Prostate gland (tissue), 2 donors: ENCODE measurements around the gene LPP. TPM values are rescaled to one million over a fixed set of nuclear protein-coding genes. Genes with fewer than 3 reads are reported as not detected.

ENCODE experiments used
- DNase-seq: peaks from one replicate; pipeline ENCODE4 v3.0.0-alpha.2; 2019; ENCODE audit warnings: low spot score
- H3K27ac ChIP-seq, 2 donors: fragments of 200-600 bp; sonication (generic); 2 replicates each; pipeline ENCODE4 v1.5.1; 2017 to 2019
- H3K27me3 ChIP-seq: fragments of 200-600 bp; sonication (generic); replicated peaks from 2 replicates; pipeline ENCODE4 v1.5.1; 2019; ENCODE audit not compliant: insufficient read depth
- H3K36me3 ChIP-seq, 2 donors: fragments of 200-600 bp; sonication (generic); 1 replicate in 1 of 2; 2 replicates in 1 of 2; pipeline versions ENCODE4 v1.5.1 to v1.8.1; 2017 to 2019
- H3K4me1 ChIP-seq: fragments of 200-600 bp; sonication (generic); replicated peaks from 2 replicates; pipeline ENCODE4 v1.5.1; 2019
- H3K4me3 ChIP-seq, 2 donors: fragments of 200-600 bp; sonication (generic); 2 replicates each; pipeline ENCODE4 v1.5.1; 2017 to 2019
- H3K9me3 ChIP-seq: fragments of 200-600 bp; sonication (generic); 2 replicates; pipeline ENCODE4 v1.5.1; 2017
- POLR2A ChIP-seq: fragments of 450-650 bp; IDR thresholded peaks from one replicate; pipeline ENCODE4 v1.6.1; 2016; ENCODE audit warnings: antibody characterized with exemption, mild to moderate bottlenecking
- POLR2AphosphoS5 ChIP-seq: sonication (generic); formaldehyde crosslinking; IDR thresholded peaks from one replicate; pipeline ENCODE4 v1.6.1; 2017; ENCODE audit warnings: antibody characterized with exemption
- WGBS: methylation state at CpG from one replicate; pipeline ENCODE4 v1.1.5; 2018; 5-methylcytosine and 5-hydroxymethylcytosine counted together
- intact Hi-C: fragments of 100-400 bp; cut with DNase I; formaldehyde crosslinking; loops from one replicate; pipeline ENCODE4 v1.14.2; 2022
- total RNA-seq, 2 donors: library from RNA; depleted of rRNA; stranded (reverse); fragments of >200 nt; gene quantifications; one replicate each; pipeline ENCODE4 v1.1.0, GENCODE V29; 2016
- TF ChIP-seq, protein P1 (sequence below), 4 experiments: fragments of 200-600 bp in 2 of 4; fragments of 450-650 bp in 2 of 4; sonication (generic) in 2 of 4; IDR thresholded peaks; 1 replicate in 3 of 4; 2 replicates in 1 of 4; pipeline ENCODE4 v1.5.1; 2016 to 2019; ENCODE audit warnings: antibody characterized with exemption in 4 of 4, mild to moderate bottlenecking in 2 of 4, moderate library complexity in 2 of 4

LPP gene
- total RNA-seq, 2 donors from 2014 or later: 219 to 248 TPM

DNA sequence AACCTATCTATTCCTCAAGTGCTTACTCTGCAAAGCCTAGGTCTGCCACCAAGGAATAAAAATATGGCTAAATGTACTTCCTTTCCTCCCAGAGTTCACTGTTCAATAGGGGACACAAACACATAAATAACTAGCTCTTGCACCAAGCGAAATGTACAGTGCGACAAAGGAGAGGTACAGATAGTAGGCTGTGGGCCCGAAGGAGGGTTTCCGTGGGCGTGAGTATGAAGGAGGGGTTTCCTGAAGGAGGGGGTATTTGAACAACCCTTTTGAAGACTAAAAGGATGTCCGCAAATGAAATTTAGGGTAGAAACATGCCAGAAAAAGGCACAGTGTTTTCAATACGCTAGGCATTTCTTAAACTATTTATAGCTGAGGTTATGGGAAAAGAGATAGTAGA lies 207.9 kb downstream of the LPP start:
- Histone ChIP-seq H3K27me3 (no peaks in the 10 kb centered on the region), H3K36me3 (no peaks in the 10 kb centered on the region), H3K27ac (peak overlapping the region in 1 of 2 donors; percentile 14), H3K4me1 (no peaks in the 10 kb centered on the region), H3K9me3 (no peaks in the 10 kb centered on the region), H3K4me3 (no peak overlapping the region)
- intact Hi-C loops: no loop called here
- TF ChIP-seq, protein P1, sequence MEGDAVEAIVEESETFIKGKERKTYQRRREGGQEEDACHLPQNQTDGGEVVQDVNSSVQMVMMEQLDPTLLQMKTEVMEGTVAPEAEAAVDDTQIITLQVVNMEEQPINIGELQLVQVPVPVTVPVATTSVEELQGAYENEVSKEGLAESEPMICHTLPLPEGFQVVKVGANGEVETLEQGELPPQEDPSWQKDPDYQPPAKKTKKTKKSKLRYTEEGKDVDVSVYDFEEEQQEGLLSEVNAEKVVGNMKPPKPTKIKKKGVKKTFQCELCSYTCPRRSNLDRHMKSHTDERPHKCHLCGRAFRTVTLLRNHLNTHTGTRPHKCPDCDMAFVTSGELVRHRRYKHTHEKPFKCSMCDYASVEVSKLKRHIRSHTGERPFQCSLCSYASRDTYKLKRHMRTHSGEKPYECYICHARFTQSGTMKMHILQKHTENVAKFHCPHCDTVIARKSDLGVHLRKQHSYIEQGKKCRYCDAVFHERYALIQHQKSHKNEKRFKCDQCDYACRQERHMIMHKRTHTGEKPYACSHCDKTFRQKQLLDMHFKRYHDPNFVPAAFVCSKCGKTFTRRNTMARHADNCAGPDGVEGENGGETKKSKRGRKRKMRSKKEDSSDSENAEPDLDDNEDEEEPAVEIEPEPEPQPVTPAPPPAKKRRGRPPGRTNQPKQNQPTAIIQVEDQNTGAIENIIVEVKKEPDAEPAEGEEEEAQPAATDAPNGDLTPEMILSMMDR (IDR thresholded peaks at IDR 0.05): no peak
- TF ChIP-seq POLR2AphosphoS5 (no peak), POLR2A (no peak)
- no peak for DNase-seq
- WGBS: 86% methylated on average over 7 of the region's 7 CpGs

DNA sequence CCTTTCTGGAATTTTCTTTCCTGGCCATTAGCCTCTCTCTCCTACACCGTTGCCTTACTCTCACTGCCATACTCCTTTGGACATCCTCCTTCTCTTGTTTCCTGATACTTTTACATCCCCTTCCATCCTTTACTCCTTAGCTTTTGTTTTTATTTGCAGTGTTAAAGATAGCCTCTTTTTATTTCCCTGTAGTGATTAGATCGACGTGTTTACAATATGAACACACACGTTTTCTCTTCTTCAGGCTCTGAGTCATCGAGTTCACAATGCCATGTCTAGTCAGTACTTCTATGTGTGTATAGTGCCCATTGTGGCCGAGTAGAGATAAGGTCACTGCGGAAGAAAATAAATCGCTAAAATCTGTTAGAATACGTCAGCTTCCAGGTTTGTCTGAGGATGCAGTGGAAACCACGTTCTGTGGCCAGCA lies 208.5 kb downstream of the LPP start:
- Histone ChIP-seq H3K27ac (peak overlapping the region in 1 of 2 donors; percentile 14), H3K9me3 (no peaks in the 10 kb centered on the region), H3K4me3 (no peak overlapping the region), H3K36me3 (no peaks in the 10 kb centered on the region), H3K4me1 (no peaks in the 10 kb centered on the region), H3K27me3 (no peaks in the 10 kb centered on the region)
- TF ChIP-seq POLR2AphosphoS5 (peak; percentile 41), POLR2A (no peak)
- TF ChIP-seq, protein P1 (IDR thresholded peaks at IDR 0.05): peak in 1 of 4 experiments; percentile 38
- peak; percentile 14 for DNase-seq
- intact Hi-C loops: no loop called here
- 27% methylated on average over 10 of the region's 10 CpGs for WGBS

DNA sequence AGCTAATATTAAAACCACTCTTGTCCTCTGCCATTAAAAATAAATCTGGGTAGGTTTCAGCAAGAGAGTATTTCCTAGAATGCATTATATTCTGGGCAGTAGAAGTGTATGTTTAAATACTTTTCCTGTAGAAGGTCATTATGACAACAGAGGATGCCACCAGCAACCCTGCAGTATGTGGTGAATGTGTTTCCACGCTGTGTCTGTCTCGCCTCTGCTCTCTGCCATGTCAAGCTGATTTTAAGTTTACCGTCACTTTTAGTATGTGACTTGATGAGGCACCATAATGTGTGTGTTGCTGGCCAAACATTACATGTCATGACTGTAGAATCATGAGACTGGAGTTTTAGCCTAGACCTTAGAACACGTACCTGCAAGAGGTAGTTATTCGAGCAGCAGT lies 211.2 kb downstream of the LPP start:
- DNase-seq: no peak
- TF ChIP-seq POLR2A (no peak), POLR2AphosphoS5 (no peak)
- TF ChIP-seq, protein P1 (IDR thresholded peaks at IDR 0.05): no peak
- Histone ChIP-seq H3K36me3 (no peaks in the 10 kb centered on the region), H3K27ac (no peak overlapping the region), H3K9me3 (no peaks in the 10 kb centered on the region), H3K27me3 (no peaks in the 10 kb centered on the region), H3K4me3 (no peak overlapping the region), H3K4me1 (no peaks in the 10 kb centered on the region)
- intact Hi-C loops: no loop called here
- WGBS: 96% methylated on average over 5 of the region's 5 CpGs

DNA sequence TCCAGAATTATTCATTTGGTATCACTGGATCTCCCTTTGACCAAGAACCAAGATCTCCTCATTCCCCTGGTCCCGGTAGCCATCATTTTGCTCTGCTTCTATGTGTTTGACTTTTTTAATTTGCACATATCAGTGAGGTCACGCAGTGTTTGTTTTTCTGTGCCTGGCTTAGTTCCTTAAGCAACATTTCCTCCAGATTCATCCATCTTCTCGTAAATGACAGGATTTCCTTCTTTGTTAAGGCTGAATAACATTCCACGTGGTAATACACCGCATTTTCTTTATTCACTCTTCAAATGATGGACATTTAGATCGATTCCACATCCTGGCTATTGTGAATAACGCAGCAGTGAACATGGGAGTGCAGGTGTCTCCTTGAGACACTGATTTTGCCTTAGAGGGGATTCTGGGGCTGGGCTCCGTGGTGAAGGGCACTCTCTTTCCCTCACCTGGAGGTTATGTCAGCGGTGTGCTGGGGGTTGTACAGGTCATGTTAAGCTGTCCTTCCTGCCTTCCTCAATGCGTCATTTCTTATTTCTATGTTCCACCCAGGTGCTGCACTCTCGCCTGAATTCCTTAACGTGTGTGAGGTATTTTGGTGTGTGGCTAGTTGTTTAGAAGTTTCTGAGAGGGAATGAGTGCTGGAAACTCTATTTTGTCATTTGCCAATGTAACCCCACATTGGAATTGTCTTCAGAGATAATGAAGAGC lies 212.2 kb downstream of the LPP start:
- intact Hi-C loops: no loop called here
- TF ChIP-seq POLR2AphosphoS5 (peak; percentile 33), POLR2A (no peak)
- TF ChIP-seq, protein P1 (IDR thresholded peaks at IDR 0.05): no peak
- Histone ChIP-seq H3K4me1 (no peaks in the 10 kb centered on the region), H3K36me3 (no peaks in the 10 kb centered on the region), H3K27ac (no peak overlapping the region), H3K9me3 (no peaks in the 10 kb centered on the region), H3K4me3 (no peak overlapping the region), H3K27me3 (no peaks in the 10 kb centered on the region)
- 47% methylated on average over 12 of the region's 12 CpGs for WGBS
- no peak for DNase-seq

DNA sequence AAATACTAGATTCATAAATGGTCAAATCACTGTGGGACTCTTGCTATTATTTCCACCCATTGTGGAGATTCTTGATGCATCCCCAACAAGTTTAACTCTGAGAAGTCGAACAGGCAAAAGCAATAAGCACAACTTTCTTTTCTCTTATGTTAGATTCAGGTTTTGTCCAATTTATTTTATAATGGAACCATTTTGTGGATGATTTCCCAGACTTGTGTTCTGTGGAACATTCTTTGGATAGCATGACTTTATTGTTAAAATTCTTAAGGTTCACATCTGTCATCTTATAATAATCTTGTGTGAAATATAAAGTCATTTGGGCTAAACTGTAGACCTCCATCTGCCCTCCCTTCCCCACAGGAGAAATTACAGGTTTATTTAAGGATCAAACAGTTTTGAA lies 213.7 kb downstream of the LPP start:
- H3K4me3 ChIP-seq: no peak overlapping the region
- WGBS: 85% methylated on average over 1 of the region's 1 CpG
- H3K27ac ChIP-seq: no peak overlapping the region
- DNase-seq: no peak
- no peak for TF ChIP-seq POLR2AphosphoS5
- TF ChIP-seq POLR2A: no peak
- TF ChIP-seq, protein P1 (IDR thresholded peaks at IDR 0.05): no peak
- H3K4me1 ChIP-seq: no peaks in the 10 kb centered on the region
- no peaks in the 10 kb centered on the region for H3K36me3 ChIP-seq
- H3K27me3 ChIP-seq: no peaks in the 10 kb centered on the region
- intact Hi-C loops: no loop called here
- no peaks in the 10 kb centered on the region for H3K9me3 ChIP-seq
